HG03045 (cell line): ENCODE data around the gene ATRN.

Experiments
- ATAC-seq: cut with Tn5 transposase; IDR thresholded peaks from one replicate; pipeline ENCODE4 v1.9.1; 2021; ENCODE audit warnings: mild to moderate bottlenecking, moderate library complexity; ENCODE audit not compliant: unreplicated experiment

Gene ATRN

GRCh38 chr20:3654326-3655130 is 183.7 kb downstream of the ATRN start:
- ATAC-seq: no peak

- no peak for ATAC-seq
Observed at GRCh38 chr20:3655131-3655405, 184.2 kb downstream of the ATRN start.

- no peak for ATAC-seq
Observed at GRCh38 chr20:3658019-3658715, 187.3 kb downstream of the ATRN start.

- ATAC-seq: peak; percentile 83
Observed at GRCh38 chr20:3658716-3659491, 188.1 kb downstream of the ATRN start.

- no peak for ATAC-seq
Observed at GRCh38 chr20:3659492-3660261, 188.9 kb downstream of the ATRN start.

GRCh38 chr20:3660262-3661059 is 189.6 kb downstream of the ATRN start:
- ATAC-seq: no peak

GRCh38 chr20:3661060-3661813 is 190.4 kb downstream of the ATRN start:
- ATAC-seq: no peak

GRCh38 chr20:3661814-3662665 is 191.2 kb downstream of the ATRN start:
- ATAC-seq: no peak

GRCh38 chr20:3663031-3663701 is 192.3 kb downstream of the ATRN start, which contains the start of gene GFRA4:
GFRA4 (minus strand) TSS chr20:3663399; CDS start chr20:3663399, 0 bp downstream.
- no peak for ATAC-seq

GRCh38 chr20:3663858-3664257 is 193.0 kb downstream of the ATRN start:
- ATAC-seq: no peak

- no peak for ATAC-seq
Observed at GRCh38 chr20:3667434-3668037, 196.7 kb downstream of the ATRN start.

GRCh38 chr20:3669710-3670367 is 199.0 kb downstream of the ATRN start:
- ATAC-seq: no peak

- ATAC-seq: no peak
Observed at GRCh38 chr20:3670511-3670910, 199.7 kb downstream of the ATRN start.

GRCh38 chr20:3670945-3671344 is 200.1 kb downstream of the ATRN start:
- ATAC-seq: no peak

- ATAC-seq: no peak
Observed at GRCh38 chr20:3671986-3672546, 201.2 kb downstream of the ATRN start.

GRCh38 chr20:3672547-3673171 is 201.8 kb downstream of the ATRN start:
- no peak for ATAC-seq
